Adrenal gland (tissue), 5 donors: ENCODE data around the gene CTSS.

Source experiments
- CTCF ChIP-seq, 6 experiments: fragments of 450-650 bp in 4 of 6; fragments of 200-600 bp in 2 of 6; sonication (generic) in 1 of 6; IDR thresholded peaks; 1 replicate in 5 of 6; 2 replicates in 1 of 6; pipeline versions ENCODE4 v1.5.1 to v1.8.0; 2016 to 2021; ENCODE audit warnings: antibody characterized with exemption in 6 of 6, mild to moderate bottlenecking in 2 of 6, moderate library complexity in 1 of 6
- POLR2A ChIP-seq, 2 donors: fragments of 450-650 bp; IDR thresholded peaks; one replicate each; pipeline ENCODE4 v1.6.1; 2017; ENCODE audit warnings: antibody characterized with exemption in 2 of 2, mild to moderate bottlenecking in 2 of 2, moderate library complexity in 1 of 2
- donor health status: DM: no; HTN: no; CAD: no.

DNA sequence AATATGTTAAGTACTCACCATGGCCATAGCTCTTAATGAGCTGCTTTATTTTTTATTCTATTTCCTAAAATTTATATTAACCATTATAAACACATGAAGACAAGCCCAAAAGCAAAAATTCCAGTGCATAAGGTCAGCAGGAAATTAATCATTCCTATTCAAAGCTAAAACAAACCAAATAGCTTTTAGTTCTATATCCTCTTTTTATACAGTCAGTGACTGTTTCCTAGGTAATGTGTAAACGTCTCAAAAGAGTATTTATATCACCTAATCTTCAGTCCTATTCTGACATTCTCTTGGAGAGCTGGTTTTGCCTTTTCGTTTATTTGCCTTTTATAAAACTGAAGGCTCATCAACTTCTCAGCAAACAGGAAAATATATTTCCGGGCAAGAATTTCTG is 72.9 kb downstream of the CTSS start:
- TF ChIP-seq CTCF (IDR thresholded peaks at IDR 0.05) = no peak
- no peak for TF ChIP-seq POLR2A (IDR thresholded peaks at IDR 0.05)
